ENCODE data around the gene RAB31. TPM values are rescaled to one million over a fixed set of nuclear protein-coding genes. Genes with fewer than 3 reads are reported as not detected.

RAB31 gene
- total and polyA plus RNA-seq, 5 experiments from 2014 or later: 0.74 to 2.2 (median 1.3) TPM

DNA sequence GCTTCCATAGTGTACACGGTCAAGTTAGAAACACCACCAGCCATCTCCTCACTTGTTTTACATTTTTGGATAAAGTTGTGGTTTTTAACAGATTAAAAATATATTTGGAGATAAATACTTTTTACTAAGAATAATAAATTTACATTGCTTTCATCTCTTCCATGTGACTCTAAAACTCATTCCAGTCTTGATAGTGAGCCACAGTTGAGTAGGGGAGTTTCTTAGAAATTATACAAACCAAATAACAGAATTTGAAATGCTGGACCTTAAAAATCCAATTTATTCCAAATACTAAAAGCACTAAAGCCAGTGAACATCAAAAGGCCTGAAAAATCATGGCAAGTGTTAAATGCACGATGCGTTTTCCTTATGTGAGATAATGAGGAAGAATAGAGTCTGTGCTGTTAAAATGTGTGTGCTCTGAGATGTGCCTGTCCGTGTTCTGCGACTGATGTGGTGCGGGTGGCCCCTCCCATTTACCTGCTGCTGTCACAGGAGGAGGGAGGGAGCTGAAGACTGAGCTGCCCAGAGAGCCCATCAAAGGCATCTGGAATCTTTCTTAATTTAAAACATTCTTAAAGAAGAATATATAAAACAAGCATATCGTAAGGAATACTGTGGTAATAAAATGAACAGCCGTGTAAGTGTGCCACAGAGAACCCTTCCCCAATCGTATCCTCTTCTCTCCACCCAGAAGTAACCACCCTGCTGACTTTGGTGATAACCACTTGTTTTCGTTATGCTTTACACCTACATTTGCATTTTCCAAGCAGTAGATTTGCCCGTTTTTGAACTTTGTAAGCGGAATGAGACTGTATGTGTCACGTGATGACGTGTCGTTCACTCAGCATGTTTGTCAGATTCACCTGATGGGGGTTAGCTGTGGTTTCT is 120.7 kb downstream of the RAB31 start:
- ATAC-seq: no peak
- POLR2A ChIA-PET: no interaction called here
- no peak for DNase-seq
- Mint-ChIP-seq H3K27ac (no peak overlapping the region), H3K36me3 (no peaks in the 10 kb centered on the region), H3K27me3 (peaks cover 2 to 19% (median 4%) of the 10 kb centered on the region in 5 donors), H3K4me1 (peaks cover 0 to 13% (median 2%) of the 10 kb centered on the region in 4 donors), H3K4me3 (no peak overlapping the region), H3K9me3 (peaks cover 0 to 8% (median 0%) of the 10 kb centered on the region in 9 donors)

DNA sequence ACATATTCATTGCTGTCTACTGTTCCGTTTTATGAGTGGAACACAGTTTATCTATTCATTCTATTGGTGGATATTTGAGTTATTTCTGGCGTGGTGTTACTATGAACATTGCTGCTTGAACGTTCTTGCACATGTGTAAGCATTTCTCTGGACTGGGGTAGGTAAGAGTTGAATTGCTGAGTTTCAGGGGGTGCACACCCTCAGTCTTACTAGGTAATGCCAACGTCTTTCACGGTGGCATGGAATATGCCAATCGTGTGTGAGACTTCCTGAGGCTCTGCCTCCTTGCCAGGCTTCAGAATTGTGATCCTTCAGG is 121.3 kb downstream of the RAB31 start:
- H3K4me3 Mint-ChIP-seq: no peak overlapping the region

DNA sequence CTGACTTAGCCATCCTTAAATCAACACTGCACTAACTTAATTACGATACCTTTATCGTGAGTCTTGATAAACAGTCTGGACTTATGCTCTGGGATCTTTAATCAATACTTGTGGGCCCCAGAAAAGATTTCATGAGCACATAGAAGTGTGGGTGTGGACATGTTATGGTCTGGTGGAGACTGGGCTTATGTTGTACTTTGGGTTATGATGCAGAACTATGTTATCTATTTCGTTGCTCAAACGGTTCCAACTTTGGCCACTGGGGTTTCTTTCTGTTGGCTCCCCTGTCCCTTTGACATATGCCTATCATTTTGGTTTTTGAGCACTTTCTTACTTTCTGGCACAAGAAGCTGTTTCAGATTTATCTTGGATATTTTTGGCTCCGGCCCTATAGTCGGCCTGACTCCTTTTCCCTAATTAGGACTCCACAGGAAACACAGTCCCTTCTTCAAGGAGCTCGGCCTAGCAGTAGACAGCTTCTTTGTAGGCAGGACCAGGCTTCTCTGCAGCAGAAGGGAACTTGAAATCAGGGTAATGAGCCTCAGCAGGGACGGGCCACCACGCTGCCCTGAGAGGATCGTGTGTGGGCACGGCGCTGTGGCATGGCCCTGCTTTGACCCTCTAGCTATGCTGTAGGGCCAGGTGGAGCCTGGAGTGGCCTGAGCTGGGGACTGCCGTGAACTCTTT is 123.1 kb downstream of the RAB31 start:
- ATAC-seq: no peak
- no peak overlapping the region for H3K27ac Mint-ChIP-seq
- H3K9me3 Mint-ChIP-seq: peaks cover 0 to 8% (median 0%) of the 10 kb centered on the region in 9 donors
- DNase-seq: no peak
- POLR2A ChIA-PET: no interaction called here
- H3K36me3 Mint-ChIP-seq: no peaks in the 10 kb centered on the region
- no peak overlapping the region for H3K4me3 Mint-ChIP-seq
- H3K27me3 Mint-ChIP-seq: peaks cover 2 to 22% (median 4%) of the 10 kb centered on the region in 5 donors
- peaks cover 0 to 7% (median 0%) of the 10 kb centered on the region in 4 donors for H3K4me1 Mint-ChIP-seq

More for the DNA sequence above, 121.3 kb downstream of the RAB31 start:
- POLR2A ChIA-PET: no interaction called here
- H3K9me3 Mint-ChIP-seq: peaks cover 0 to 8% (median 0%) of the 10 kb centered on the region in 9 donors
- H3K36me3 Mint-ChIP-seq: no peaks in the 10 kb centered on the region
- DNase-seq (no peak), ATAC-seq (no peak)
- H3K4me1 Mint-ChIP-seq: peaks cover 0 to 13% (median 2%) of the 10 kb centered on the region in 4 donors
- no peak overlapping the region for H3K27ac Mint-ChIP-seq
- H3K27me3 Mint-ChIP-seq: peaks cover 2 to 19% (median 4%) of the 10 kb centered on the region in 5 donors

DNA sequence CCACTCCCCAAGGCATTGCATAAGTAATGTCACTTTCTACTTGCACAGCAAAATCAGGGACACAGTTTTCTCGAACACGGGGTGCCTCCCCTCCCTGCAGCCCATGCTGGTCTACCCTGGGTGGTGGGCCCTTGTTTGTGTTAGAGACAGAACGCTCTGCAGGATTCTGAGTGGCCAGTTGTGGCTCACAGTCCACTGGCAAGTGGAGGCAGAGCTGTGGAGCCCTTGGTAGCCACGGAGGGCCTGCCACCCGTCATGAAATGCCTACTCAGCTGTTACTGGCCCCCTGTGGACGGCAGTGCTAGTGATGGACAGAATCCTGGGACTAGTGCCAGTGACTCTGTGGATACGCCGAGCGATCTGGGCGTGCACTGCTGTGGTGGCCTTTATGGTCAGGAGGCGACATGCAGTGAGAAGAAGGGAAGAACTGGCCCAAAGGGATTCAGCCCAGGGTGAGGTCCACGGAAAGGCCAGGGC is 123.7 kb downstream of the RAB31 start:
- Mint-ChIP-seq H3K4me1 (peaks cover 0 to 2% (median 0%) of the 10 kb centered on the region in 4 donors), H3K27ac (peak overlapping the region in 1 of 10 donors; percentile 45), H3K36me3 (no peaks in the 10 kb centered on the region), H3K9me3 (peaks cover 0 to 8% (median 0%) of the 10 kb centered on the region in 9 donors), H3K27me3 (peaks cover 0 to 22% (median 9%) of the 10 kb centered on the region in 5 donors), H3K4me3 (no peak overlapping the region)
- no peak for ATAC-seq
- DNase-seq: no peak
- POLR2A ChIA-PET: no interaction called here

DNA sequence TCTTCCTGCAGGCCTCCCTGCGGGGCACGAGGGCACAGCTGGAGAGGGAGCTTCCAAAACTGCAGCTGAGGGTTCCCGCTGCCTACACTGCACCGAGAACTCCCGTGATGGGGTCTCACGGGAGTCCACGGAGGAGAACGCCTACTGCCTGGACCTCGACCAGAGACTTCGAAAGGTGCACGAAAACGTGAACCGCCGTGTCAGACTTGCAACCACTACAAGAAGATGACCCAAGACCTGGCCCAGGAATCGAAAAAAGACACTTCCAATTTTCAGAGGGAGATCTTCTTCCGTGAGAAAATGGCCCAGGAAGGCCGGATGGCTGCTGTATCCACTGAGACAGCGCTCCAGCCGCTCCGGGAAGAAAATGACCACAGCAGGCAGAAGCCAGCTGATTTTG is 124.8 kb downstream of the RAB31 start:
- H3K4me1 Mint-ChIP-seq: no peaks in the 10 kb centered on the region
- ATAC-seq (no peak), DNase-seq (no peak)
- H3K9me3 Mint-ChIP-seq: peaks cover 0 to 3% (median 0%) of the 10 kb centered on the region in 9 donors
- H3K27ac Mint-ChIP-seq: no peak overlapping the region
- POLR2A ChIA-PET: no interaction called here
- peaks cover 0 to 17% (median 8%) of the 10 kb centered on the region in 5 donors for H3K27me3 Mint-ChIP-seq
- H3K36me3 Mint-ChIP-seq: no peaks in the 10 kb centered on the region
- no peak overlapping the region for H3K4me3 Mint-ChIP-seq

DNA sequence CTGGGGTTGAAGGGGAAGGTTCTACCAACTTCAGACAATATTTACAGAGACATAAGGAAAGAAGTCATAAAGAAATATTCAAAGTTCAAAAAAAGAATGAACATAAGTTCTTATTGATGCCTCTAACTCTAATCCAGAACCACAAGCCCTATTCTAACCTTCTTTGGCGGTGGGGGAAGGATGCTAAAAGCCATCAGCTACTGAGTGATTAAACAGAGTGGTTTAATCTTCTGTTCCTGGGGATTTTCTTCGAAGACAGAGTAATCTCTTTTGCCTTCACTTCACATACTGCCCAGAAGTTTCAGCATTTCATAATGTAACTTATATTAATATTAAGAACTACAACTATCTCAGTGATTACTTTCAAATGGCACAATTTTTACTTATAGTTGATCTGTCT is 126.5 kb downstream of the RAB31 start:
- Mint-ChIP-seq H3K36me3 (no peaks in the 10 kb centered on the region), H3K9me3 (no peaks in the 10 kb centered on the region), H3K27me3 (peaks cover 1 to 16% (median 11%) of the 10 kb centered on the region in 5 donors), H3K4me1 (no peaks in the 10 kb centered on the region), H3K27ac (no peak overlapping the region), H3K4me3 (no peak overlapping the region)
- ATAC-seq (no peak), DNase-seq (no peak)
- POLR2A ChIA-PET: no interaction called here

DNA sequence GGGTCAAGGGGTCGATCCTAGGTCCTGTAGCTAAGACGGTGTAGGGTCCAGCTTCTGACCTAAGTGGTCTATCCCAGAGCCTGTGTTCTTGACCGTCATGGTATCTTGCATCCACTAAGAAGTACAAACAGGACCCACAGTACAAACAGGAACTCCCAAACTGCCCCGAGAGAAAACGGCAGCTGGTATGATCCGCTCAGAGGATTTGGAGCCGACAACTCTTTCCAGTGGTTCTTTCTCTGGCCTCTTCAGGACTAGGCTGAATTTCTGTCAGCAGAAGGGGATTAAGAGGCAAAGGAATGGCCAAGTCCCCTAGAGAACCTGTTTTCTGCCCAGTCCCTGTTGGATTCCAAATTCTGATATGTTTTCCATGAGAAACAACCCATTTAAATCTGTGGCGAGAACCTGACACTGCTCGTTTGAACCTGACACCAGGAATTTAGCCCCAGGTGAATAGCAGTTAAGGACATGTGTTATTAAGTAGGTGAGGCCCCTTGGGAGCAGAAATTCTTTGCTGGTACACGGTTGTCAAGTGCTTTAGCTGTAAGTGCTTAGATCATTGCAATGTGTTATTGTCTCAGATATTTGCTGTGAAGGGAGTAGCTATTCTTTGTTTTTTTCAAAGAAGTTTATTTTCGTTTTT is 127.1 kb downstream of the RAB31 start:
- ATAC-seq: no peak
- H3K4me1 Mint-ChIP-seq: no peaks in the 10 kb centered on the region
- H3K36me3 Mint-ChIP-seq: no peaks in the 10 kb centered on the region
- H3K4me3 Mint-ChIP-seq: no peak overlapping the region
- no peak overlapping the region for H3K27ac Mint-ChIP-seq
- POLR2A ChIA-PET: no interaction called here
- H3K9me3 Mint-ChIP-seq: no peaks in the 10 kb centered on the region
- no peak for DNase-seq
- H3K27me3 Mint-ChIP-seq: peaks cover 1 to 16% (median 11%) of the 10 kb centered on the region in 5 donors

DNA sequence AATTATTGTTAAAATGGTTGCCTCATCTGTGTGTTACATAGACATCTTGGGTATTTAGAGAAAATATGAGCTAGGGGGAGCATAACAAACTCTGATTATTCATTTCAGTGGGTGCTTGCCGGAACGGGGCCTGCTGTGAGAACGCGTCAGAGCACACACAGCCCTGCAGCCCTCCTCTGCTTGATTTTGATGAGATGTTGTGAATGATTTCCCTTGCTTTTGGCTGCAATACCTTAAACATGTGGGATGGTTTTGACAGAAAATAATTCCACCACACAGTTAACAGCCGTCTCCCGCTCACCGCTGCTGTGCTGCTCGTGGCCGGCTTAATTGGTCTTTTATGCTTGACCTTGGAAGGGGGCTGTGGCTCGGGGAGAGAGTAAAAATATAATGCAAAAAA is 127.7 kb downstream of the RAB31 start:
- no peak for ATAC-seq
- no peak for DNase-seq
- H3K36me3 Mint-ChIP-seq: no peaks in the 10 kb centered on the region
- no peak overlapping the region for H3K27ac Mint-ChIP-seq
- H3K27me3 Mint-ChIP-seq: peaks cover 1 to 16% (median 11%) of the 10 kb centered on the region in 5 donors
- no peaks in the 10 kb centered on the region for H3K9me3 Mint-ChIP-seq
- H3K4me3 Mint-ChIP-seq: no peak overlapping the region
- no peaks in the 10 kb centered on the region for H3K4me1 Mint-ChIP-seq
- POLR2A ChIA-PET: no interaction called here

DNA sequence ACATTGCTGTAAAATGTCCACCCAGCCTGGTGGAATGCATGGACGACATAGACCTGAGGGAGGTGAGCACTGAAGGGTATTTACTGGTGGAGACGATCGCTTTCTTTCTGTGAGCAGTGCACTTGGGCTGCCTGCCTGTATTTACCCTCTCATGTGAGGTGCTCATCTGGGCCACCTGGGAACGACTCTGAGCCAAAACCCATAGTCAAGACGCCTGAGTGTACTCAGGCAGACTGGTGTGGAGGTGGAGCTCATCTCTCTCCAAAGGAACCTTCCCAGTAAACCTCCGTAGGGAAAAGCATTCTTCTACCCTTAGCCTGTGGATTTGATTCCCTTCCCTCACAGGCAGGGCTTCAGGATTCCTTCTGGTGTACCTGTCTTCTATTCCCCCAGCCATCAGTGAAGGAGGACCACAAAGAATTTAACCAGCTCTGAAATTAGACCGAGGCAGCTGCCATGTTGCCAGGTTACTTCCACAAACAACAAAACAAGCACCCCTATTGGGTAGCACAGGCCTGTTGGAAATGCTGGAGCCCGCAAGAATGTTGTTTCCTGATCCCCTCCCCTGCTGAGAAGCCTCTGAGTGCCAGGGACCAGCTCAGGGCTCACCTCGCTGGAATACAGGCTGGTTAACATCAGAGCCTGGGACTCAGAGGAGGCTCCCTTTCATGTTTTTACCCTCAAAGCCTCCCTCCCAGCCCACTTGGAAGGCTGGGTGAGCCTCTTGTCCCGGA is 130.2 kb downstream of the RAB31 start:
- Mint-ChIP-seq H3K9me3 (no peaks in the 10 kb centered on the region), H3K27ac (no peak overlapping the region), H3K4me3 (no peak overlapping the region), H3K36me3 (no peaks in the 10 kb centered on the region), H3K4me1 (no peaks in the 10 kb centered on the region), H3K27me3 (peaks cover 1 to 16% (median 11%) of the 10 kb centered on the region in 5 donors)
- no peak for ATAC-seq
- POLR2A ChIA-PET: no interaction called here
- DNase-seq: no peak

DNA sequence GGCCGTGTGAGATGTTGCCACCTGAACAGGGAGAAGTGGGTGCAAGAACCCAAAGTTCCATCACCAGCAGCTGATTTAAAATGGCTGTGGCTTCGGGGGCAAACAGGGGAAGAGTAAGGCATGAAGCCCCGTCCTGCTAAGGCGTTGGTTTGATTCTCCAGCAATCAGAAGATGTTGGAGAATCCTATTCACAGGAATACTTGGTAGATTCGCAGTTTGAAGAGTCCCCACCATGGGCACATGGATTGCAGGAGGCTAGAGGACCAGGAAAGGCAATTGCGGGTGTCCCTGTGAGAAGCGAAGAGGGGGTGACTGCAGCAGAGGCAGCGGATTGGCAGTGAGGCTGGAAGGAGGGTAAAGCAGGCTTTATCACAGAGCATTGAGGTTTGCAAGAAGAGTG is 131.1 kb downstream of the RAB31 start:
- no peaks in the 10 kb centered on the region for H3K9me3 Mint-ChIP-seq
- POLR2A ChIA-PET: no interaction called here
- no peaks in the 10 kb centered on the region for H3K36me3 Mint-ChIP-seq
- H3K27me3 Mint-ChIP-seq: peaks cover 0 to 20% (median 11%) of the 10 kb centered on the region in 5 donors
- H3K27ac Mint-ChIP-seq: no peak overlapping the region
- DNase-seq: no peak
- peaks cover 0 to 1% (median 0%) of the 10 kb centered on the region in 4 donors for H3K4me1 Mint-ChIP-seq
- no peak for ATAC-seq
- no peak overlapping the region for H3K4me3 Mint-ChIP-seq

DNA sequence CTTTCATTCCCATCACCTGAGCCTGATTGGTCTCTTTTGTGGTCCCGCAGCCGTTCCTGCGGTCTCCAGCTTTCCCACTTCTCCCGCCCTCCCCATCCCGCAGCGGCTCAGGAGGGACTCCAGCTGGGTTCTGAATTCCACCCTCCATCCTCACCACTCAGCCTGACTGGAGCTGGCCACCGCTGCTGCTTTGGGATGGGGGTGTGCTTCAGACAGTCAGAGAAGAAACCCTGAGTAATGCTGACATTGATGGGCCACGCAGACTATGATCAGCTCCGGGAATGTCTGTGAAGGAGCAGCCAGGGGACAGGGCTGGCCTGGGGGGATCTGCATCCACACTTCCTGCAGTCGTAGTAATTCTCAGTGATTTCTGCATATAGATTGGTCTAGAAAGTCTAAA is 131.8 kb downstream of the RAB31 start:
- H3K4me1 Mint-ChIP-seq: peaks cover 0 to 1% (median 0%) of the 10 kb centered on the region in 4 donors
- H3K27ac Mint-ChIP-seq: no peak overlapping the region
- no peaks in the 10 kb centered on the region for H3K9me3 Mint-ChIP-seq
- no peaks in the 10 kb centered on the region for H3K36me3 Mint-ChIP-seq
- H3K4me3 Mint-ChIP-seq: no peak overlapping the region
- ATAC-seq (no peak), DNase-seq (no peak)
- POLR2A ChIA-PET: no interaction called here
- H3K27me3 Mint-ChIP-seq: peaks cover 0 to 21% (median 11%) of the 10 kb centered on the region in 5 donors

DNA sequence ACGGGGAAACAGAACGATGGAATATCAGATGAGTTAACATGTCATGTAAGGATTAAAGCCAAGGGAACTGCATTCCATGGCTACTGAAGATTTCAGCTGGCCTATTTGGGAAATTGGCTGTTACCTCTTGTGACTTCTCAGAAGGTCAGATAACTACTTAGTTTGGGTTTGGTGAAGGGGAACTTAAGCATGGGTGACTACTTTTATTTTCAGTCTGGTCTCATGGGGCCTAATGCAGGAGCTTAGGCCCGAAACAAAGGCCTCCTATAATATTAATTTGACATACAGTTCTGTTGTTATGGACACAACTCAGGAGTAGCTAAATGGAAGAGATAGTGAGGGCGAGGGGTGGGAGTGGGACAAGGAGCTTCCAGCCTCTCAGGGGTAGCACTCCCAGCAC is 133.7 kb downstream of the RAB31 start:
- Mint-ChIP-seq H3K27me3 (peaks cover 0 to 16% (median 6%) of the 10 kb centered on the region in 5 donors), H3K27ac (no peak overlapping the region), H3K36me3 (no peaks in the 10 kb centered on the region), H3K4me1 (peaks cover 0 to 1% (median 0%) of the 10 kb centered on the region in 4 donors), H3K9me3 (no peaks in the 10 kb centered on the region), H3K4me3 (no peak overlapping the region)
- POLR2A ChIA-PET: no interaction called here
- ATAC-seq (no peak), DNase-seq (no peak)
